Retinal pigment epithelial cell (primary cell): ENCODE data around the gene MDFIC.

Source experiments
- DNase-seq: peaks from one replicate; pipeline ENCODE4 v3.0.0-alpha.2; 2010; ENCODE audit warnings: low read depth
- H3K4me3 ChIP-seq: 2 replicates; pipeline ENCODE4 v1.5.1; 2011; ENCODE audit warnings: mild to moderate bottlenecking, low read length, control low read depth, moderate library complexity
- CTCF ChIP-seq: conservative IDR thresholded peaks from 2 replicates; pipeline ENCODE4 v1.5.1; 2011; ENCODE audit warnings: low read depth, low read length, control low read depth, inconsistent platforms

The MDFIC gene

GRCh38 chr7:114973147-114973546, 51.3 kb downstream of the MDFIC start:
- DNase-seq = no peak
- TF ChIP-seq CTCF = no peak
- H3K4me3 ChIP-seq = no peak overlapping the region

GRCh38 chr7:114975401-114975800, 53.5 kb downstream of the MDFIC start:
- no peak for TF ChIP-seq CTCF
- H3K4me3 ChIP-seq = no peak overlapping the region
- no peak for DNase-seq

- no peak for TF ChIP-seq CTCF
- H3K4me3 ChIP-seq = no peak overlapping the region
- DNase-seq = no peak
These were observed 54.8 kb downstream of the MDFIC start for GRCh38 chr7:114976666-114977065.

- TF ChIP-seq CTCF = no peak
- DNase-seq = no peak
These were observed 55.4 kb downstream of the MDFIC start for GRCh38 chr7:114977277-114977676.

GRCh38 chr7:114979388-114979787, 57.5 kb downstream of the MDFIC start:
- no peak for DNase-seq
- no peak overlapping the region for H3K4me3 ChIP-seq
- no peak for TF ChIP-seq CTCF

More at GRCh38 chr7:114977277-114977676, 55.4 kb downstream of the MDFIC start:
- H3K4me3 ChIP-seq = no peak overlapping the region

GRCh38 chr7:114979803-114980507, 58.1 kb downstream of the MDFIC start:
- TF ChIP-seq CTCF = no peak
- no peak overlapping the region for H3K4me3 ChIP-seq
- no peak for DNase-seq

- no peak for DNase-seq
- TF ChIP-seq CTCF = no peak
- no peak overlapping the region for H3K4me3 ChIP-seq
These were observed 59.4 kb downstream of the MDFIC start for GRCh38 chr7:114981323-114981722.
